Iris pigment epithelial cell (primary cell): ENCODE results near the gene ALDH16A1.
"Not testable (repeated sequence)": the region's sequence is repeated elsewhere in the genome, so short reads cannot be mapped to it uniquely, and the experiment has no call there.

Source experiments
- DNase-seq: peaks from one replicate; pipeline ENCODE4 v3.0.0-alpha.2; 2011; ENCODE audit warnings: low read depth

ALDH16A1 gene

GRCh38 chr19:49465371-49465770 lies 12.3 kb downstream of the ALDH16A1 start:
- DNase-seq = no peak

GRCh38 chr19:49468199-49468598 lies 15.2 kb downstream of the ALDH16A1 start:
- DNase-seq = no peak

GRCh38 chr19:49468746-49469447 lies 15.9 kb downstream of the ALDH16A1 start:
- no peak for DNase-seq

- no peak for DNase-seq
Observed at GRCh38 chr19:49469828-49470614, 17.0 kb downstream of the ALDH16A1 start.

- no peak for DNase-seq
Observed at GRCh38 chr19:49470615-49470978, 17.6 kb downstream of the ALDH16A1 start.

GRCh38 chr19:49472936-49473335 lies 19.9 kb downstream of the ALDH16A1 start:
- DNase-seq = no peak

GRCh38 chr19:49473501-49473867 lies 20.5 kb downstream of the ALDH16A1 start:
- DNase-seq = not testable (repeated sequence)

GRCh38 chr19:49473868-49474541 lies 21.0 kb downstream of the ALDH16A1 start, which contains the start of gene FLT3LG:
TSS of gene FLT3LG (plus strand) at chr19:49474215. CDS start at chr19:49474640, 425 bp downstream.
- DNase-seq = peak; percentile 71

GRCh38 chr19:49474542-49474924 lies 21.5 kb downstream of the ALDH16A1 start:
- no peak for DNase-seq

GRCh38 chr19:49475191-49475917 lies 22.3 kb downstream of the ALDH16A1 start:
- DNase-seq = no peak

- DNase-seq = peak; percentile 54
Observed at GRCh38 chr19:49475995-49476880, 23.2 kb downstream of the ALDH16A1 start.

GRCh38 chr19:49479975-49480628 lies 27.1 kb downstream of the ALDH16A1 start:
- no peak for DNase-seq

- no peak for DNase-seq
Observed at GRCh38 chr19:49481020-49481683, 28.1 kb downstream of the ALDH16A1 start.

GRCh38 chr19:49486232-49486631 lies 33.2 kb downstream of the ALDH16A1 start:
- no peak for DNase-seq

- DNase-seq = no peak
Observed at GRCh38 chr19:49486710-49487276, 33.8 kb downstream of the ALDH16A1 start.

- peak; percentile 98 for DNase-seq
Observed at GRCh38 chr19:49487277-49488045, 34.4 kb downstream of the ALDH16A1 start, which contains the start of gene RPL13A. TSS of gene RPL13A (plus strand) at chr19:49487608. CDS start at chr19:49487630, 22 bp downstream.

- no peak for DNase-seq
Observed at GRCh38 chr19:49488046-49488862, 35.2 kb downstream of the ALDH16A1 start.
